Smooth muscle cell of trachea (primary cell): ENCODE measurements around the gene RHBDD3. TPM values are rescaled to one million over a fixed set of nuclear protein-coding genes. Genes with fewer than 3 reads are reported as not detected.

Experiments
- total RNA-seq: library from RNA; depleted of rRNA; stranded (reverse); fragments of >200 nt; gene quantifications from 2 replicates; pipeline ENCODE4 v1.2.1, GENCODE V29; 2014

RHBDD3 gene
- total RNA-seq: 21.8 and 22.8 TPM in 2 replicates

GRCh38 chr22:29267858-29268510 lies at the start of gene RHBDD3, which contains the start of gene EWSR1:
RHBDD3 (minus strand) TSS chr22:29267981; CDS start chr22:29265626, 2,355 bp downstream.
EWSR1 (plus strand) TSS chr22:29268268; CDS start chr22:29268337, 69 bp downstream.

GRCh38 chr22:29315286-29316140 lies 47.7 kb upstream of the RHBDD3 start, which contains the start of gene RASL10A:
RASL10A (minus strand) TSS chr22:29315697; CDS start chr22:29315246, 451 bp downstream.

GRCh38 chr22:29306175-29306834 lies 38.5 kb upstream of the RHBDD3 start, which contains the start of gene GAS2L1:
GAS2L1 (plus strand) TSS chr22:29306650; CDS start chr22:29308106, 1,456 bp downstream.

Other genes starting within 250 kb of the RHBDD3 start
- gene C22orf31, start 206.2 kb downstream of the RHBDD3 start, total RNA-seq: 0.15 TPM in 1 of 2 replicates, not detected in the other
- gene KREMEN1, start 194.9 kb downstream of the RHBDD3 start, total RNA-seq: 8.3 and 13.9 TPM in 2 replicates
- gene EMID1, start 62.1 kb downstream of the RHBDD3 start, total RNA-seq: 0.50 TPM in 1 of 2 replicates, not detected in the other
- gene EWSR1, start 287 bp upstream of the RHBDD3 start, total RNA-seq: 179 and 197 TPM in 2 replicates
- 11.3 and 15.4 TPM in 2 replicates for gene GAS2L1, start 38.7 kb upstream of the RHBDD3 start, total RNA-seq
- not detected in 2 replicates for gene RASL10A, start 47.7 kb upstream of the RHBDD3 start, total RNA-seq
- gene AP1B1, start 120.6 kb upstream of the RHBDD3 start, total RNA-seq: 65.5 and 72.1 TPM in 2 replicates
- gene RFPL1, start 170.6 kb upstream of the RHBDD3 start, total RNA-seq: not detected in 2 replicates
- gene NEFH, start 212.2 kb upstream of the RHBDD3 start, total RNA-seq: 0.33 and 0.44 TPM in 2 replicates